Measurements from ENCODE around the gene TAF10.

DNA sequence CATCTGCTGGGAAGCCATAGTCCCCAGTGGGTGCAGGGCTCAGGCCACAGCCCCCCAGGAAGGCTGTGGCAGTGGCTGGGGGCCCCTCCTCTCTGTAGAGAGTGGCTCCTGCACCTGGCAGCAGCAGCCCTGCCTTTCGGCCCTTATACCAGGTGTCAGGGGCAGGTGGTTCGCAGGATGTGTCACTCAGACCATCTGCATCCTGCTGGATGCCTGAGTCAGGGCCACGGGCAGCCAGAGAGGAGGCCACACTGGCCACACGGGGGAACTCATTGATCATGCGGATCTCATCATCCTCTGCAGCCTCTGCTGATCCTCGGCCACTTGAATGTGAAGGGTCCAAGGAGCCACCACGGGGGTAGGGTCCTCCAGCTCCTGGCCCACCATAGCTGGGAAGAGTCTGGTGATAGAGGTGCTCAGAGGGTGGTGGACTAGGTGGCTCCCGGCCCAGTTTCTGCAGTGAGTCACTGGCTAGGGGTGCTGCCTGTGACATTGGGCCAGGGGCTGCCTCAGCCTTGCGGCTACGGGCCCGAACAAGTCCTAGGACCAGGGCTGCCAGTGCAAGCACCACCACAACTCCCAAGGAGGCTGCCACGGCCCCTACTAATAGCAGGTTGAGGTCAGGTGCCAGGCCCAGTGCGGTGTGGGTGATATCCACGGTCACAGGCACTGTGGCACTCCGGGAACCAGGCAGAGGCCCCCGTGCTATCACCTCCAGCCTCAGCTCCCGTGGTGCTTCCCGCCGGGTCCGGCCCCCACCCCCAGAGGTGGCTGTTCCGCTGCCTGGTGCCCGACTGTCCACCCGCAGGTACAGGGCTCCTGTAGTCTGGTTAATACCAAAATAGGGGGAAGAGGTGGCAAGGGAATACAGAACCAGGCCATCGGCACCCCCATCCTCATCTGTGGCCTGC is 10.5 kb upstream of the TAF10 start:
- TF ChIP-seq RNF2 (conservative IDR thresholded peaks at IDR 0.05; ENCODE audit: low read depth) (no peak), ZNF3 (CRISPR knock-in tag; IDR thresholded peaks at IDR 0.05) (no peak), ZNF121 (CRISPR knock-in tag; IDR thresholded peaks at IDR 0.05) (no peak), MATR3 (CRISPR knock-in tag; IDR thresholded peaks at IDR 0.05) (no peak), POGZ (CRISPR knock-in tag; IDR thresholded peaks at IDR 0.05) (no peak), EED (CRISPR knock-in tag; IDR thresholded peaks at IDR 0.05) (no peak), HNF4G (IDR thresholded peaks at IDR 0.05; ENCODE audit: borderline replicate concordance, low read depth, low read length) (no peak), HNF4G (CRISPR knock-in tag; IDR thresholded peaks at IDR 0.05; ENCODE audit: borderline replicate concordance, low read depth) (no peak), THAP11 (CRISPR knock-in tag; IDR thresholded peaks at IDR 0.05) (no peak)
- TF ChIP-seq, protein P1, sequence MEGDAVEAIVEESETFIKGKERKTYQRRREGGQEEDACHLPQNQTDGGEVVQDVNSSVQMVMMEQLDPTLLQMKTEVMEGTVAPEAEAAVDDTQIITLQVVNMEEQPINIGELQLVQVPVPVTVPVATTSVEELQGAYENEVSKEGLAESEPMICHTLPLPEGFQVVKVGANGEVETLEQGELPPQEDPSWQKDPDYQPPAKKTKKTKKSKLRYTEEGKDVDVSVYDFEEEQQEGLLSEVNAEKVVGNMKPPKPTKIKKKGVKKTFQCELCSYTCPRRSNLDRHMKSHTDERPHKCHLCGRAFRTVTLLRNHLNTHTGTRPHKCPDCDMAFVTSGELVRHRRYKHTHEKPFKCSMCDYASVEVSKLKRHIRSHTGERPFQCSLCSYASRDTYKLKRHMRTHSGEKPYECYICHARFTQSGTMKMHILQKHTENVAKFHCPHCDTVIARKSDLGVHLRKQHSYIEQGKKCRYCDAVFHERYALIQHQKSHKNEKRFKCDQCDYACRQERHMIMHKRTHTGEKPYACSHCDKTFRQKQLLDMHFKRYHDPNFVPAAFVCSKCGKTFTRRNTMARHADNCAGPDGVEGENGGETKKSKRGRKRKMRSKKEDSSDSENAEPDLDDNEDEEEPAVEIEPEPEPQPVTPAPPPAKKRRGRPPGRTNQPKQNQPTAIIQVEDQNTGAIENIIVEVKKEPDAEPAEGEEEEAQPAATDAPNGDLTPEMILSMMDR (CRISPR knock-in tag; IDR thresholded peaks at IDR 0.05): peak; percentile 25; the same call in 1 of the 2 replicates
- TF ChIP-seq, protein P2, sequence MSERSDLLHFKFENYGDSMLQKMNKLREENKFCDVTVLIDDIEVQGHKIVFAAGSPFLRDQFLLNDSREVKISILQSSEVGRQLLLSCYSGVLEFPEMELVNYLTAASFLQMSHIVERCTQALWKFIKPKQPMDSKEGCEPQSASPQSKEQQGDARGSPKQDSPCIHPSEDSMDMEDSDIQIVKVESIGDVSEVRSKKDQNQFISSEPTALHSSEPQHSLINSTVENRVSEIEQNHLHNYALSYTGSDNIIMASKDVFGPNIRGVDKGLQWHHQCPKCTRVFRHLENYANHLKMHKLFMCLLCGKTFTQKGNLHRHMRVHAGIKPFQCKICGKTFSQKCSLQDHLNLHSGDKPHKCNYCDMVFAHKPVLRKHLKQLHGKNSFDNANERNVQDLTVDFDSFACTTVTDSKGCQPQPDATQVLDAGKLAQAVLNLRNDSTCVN (CRISPR knock-in tag; IDR thresholded peaks at IDR 0.05; ENCODE audit: borderline replicate concordance): no peak
- TF ChIP-seq, protein P3, sequence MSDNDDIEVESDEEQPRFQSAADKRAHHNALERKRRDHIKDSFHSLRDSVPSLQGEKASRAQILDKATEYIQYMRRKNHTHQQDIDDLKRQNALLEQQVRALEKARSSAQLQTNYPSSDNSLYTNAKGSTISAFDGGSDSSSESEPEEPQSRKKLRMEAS (IDR thresholded peaks at IDR 0.05): no peak
- TF ChIP-seq, protein P4, sequence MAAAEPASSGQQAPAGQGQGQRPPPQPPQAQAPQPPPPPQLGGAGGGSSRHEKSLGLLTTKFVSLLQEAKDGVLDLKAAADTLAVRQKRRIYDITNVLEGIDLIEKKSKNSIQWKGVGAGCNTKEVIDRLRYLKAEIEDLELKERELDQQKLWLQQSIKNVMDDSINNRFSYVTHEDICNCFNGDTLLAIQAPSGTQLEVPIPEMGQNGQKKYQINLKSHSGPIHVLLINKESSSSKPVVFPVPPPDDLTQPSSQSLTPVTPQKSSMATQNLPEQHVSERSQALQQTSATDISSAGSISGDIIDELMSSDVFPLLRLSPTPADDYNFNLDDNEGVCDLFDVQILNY (CRISPR knock-in tag; conservative IDR thresholded peaks at IDR 0.05): no peak

All from HepG2 (cell line).